Activated CD8-positive, alpha-beta memory T cell treated with anti-CD3 and anti-CD28 coated beads, Interleukin-2, amount 50 U/mL, for 24 hours (primary cell): Measurements from ENCODE around the gene DNAJA3.

Source experiments
- DNase-seq: peaks from one replicate; pipeline ENCODE4 v3.0.0-alpha.2; 2020; ENCODE audit errors: extremely low read depth

DNAJA3 gene

GRCh38 chr16:4474192-4474961 is 48.7 kb downstream of the DNAJA3 start, which contains the start of gene NMRAL1:
TSS of gene NMRAL1 (minus strand) at chr16:4474625. CDS start at chr16:4474132, 493 bp downstream.
- DNase-seq, result peak; percentile 72

GRCh38 chr16:4475880-4476788 is 50.5 kb downstream of the DNAJA3 start, which contains the start of gene HMOX2:
TSS of gene HMOX2 (plus strand) at chr16:4476398. CDS start at chr16:4505525, 29,127 bp downstream.
- peak; percentile 84 for DNase-seq

GRCh38 chr16:4477966-4478365 is 52.3 kb downstream of the DNAJA3 start:
- no peak for DNase-seq

GRCh38 chr16:4481526-4481925 is 55.9 kb downstream of the DNAJA3 start:
- no peak for DNase-seq

- DNase-seq, result no peak
Measured at GRCh38 chr16:4481963-4482362, 56.3 kb downstream of the DNAJA3 start.

GRCh38 chr16:4486126-4486893 is 60.6 kb downstream of the DNAJA3 start:
- DNase-seq, result no peak

GRCh38 chr16:4487955-4488498 is 62.4 kb downstream of the DNAJA3 start:
- no peak for DNase-seq

GRCh38 chr16:4488499-4488967 is 62.9 kb downstream of the DNAJA3 start:
- DNase-seq, result no peak

- no peak for DNase-seq
Measured at GRCh38 chr16:4489030-4489429, 63.4 kb downstream of the DNAJA3 start.

- DNase-seq, result no peak
Measured at GRCh38 chr16:4491898-4492297, 66.2 kb downstream of the DNAJA3 start.

GRCh38 chr16:4494746-4495490 is 69.2 kb downstream of the DNAJA3 start:
- no peak for DNase-seq

GRCh38 chr16:4495766-4496165 is 70.1 kb downstream of the DNAJA3 start:
- no peak for DNase-seq

- no peak for DNase-seq
Measured at GRCh38 chr16:4496305-4496704, 70.6 kb downstream of the DNAJA3 start.

- DNase-seq, result no peak
Measured at GRCh38 chr16:4498546-4499195, 73.0 kb downstream of the DNAJA3 start.

- DNase-seq, result no peak
Measured at GRCh38 chr16:4499196-4499555, 73.5 kb downstream of the DNAJA3 start.

- DNase-seq, result no peak
Measured at GRCh38 chr16:4500272-4500671, 74.6 kb downstream of the DNAJA3 start.

GRCh38 chr16:4501071-4501478 is 75.4 kb downstream of the DNAJA3 start:
- no peak for DNase-seq

- peak; percentile 51 for DNase-seq
Measured at GRCh38 chr16:4505356-4506147, 79.9 kb downstream of the DNAJA3 start.
